NB4 (cell line): Measurements from ENCODE around the gene SEZ6.

ENCODE experiments used
- DNase-seq: peaks from one replicate; pipeline ENCODE4 v3.0.0; 2010; ENCODE audit warnings: low read depth
- H3K4me3 ChIP-seq: one replicate; pipeline ENCODE4 v1.5.1; 2011; ENCODE audit warnings: mild to moderate bottlenecking, low read depth, low read length, moderate library complexity
- CTCF ChIP-seq: IDR thresholded peaks from one replicate; pipeline ENCODE4 v1.5.1; 2012; ENCODE audit warnings: low read depth, low read length
- MYC ChIP-seq: IDR thresholded peaks from 2 replicates; pipeline ENCODE4 v1.6.1; 2011; ENCODE audit warnings: low read depth, low read length
- POLR2A ChIP-seq: IDR thresholded peaks from 2 replicates; pipeline ENCODE4 v1.6.1; 2011; ENCODE audit warnings: mild to moderate bottlenecking; ENCODE audit not compliant: insufficient read length; ENCODE audit errors: extremely low read depth
- TF ChIP-seq, protein P1 (sequence below): IDR thresholded peaks from 2 replicates; pipeline ENCODE4 v1.6.1; 2011; ENCODE audit warnings: low read depth, low read length

SEZ6 gene

DNA sequence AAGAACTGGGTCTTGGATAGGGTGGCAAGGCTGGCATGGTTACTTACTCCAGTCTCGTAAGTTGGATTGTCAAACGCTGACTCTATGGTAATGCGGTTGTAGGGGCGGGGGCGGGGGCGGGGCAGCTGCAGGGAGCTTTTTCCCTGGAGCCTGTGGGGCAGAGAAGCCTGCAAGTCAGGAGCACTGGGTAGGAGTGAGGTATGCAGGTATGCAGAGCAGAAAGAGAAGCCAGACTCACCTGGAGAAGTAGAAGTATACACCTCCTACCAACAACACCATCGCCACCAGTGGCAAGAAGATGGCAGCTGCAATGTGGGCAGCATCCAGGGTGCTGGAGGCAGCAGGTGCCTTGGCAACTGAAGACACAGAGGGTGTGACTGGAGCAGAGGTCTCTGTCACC, 49.7 kb downstream of the SEZ6 start:
- TF ChIP-seq POLR2A (no peak), CTCF (no peak), MYC (no peak)
- TF ChIP-seq, protein P1, sequence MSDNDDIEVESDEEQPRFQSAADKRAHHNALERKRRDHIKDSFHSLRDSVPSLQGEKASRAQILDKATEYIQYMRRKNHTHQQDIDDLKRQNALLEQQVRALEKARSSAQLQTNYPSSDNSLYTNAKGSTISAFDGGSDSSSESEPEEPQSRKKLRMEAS = no peak
- DNase-seq = no peak
- H3K4me3 ChIP-seq = no peak overlapping the region

- DNase-seq = no peak
- TF ChIP-seq, protein P1 = no peak
- TF ChIP-seq CTCF = no peak
- TF ChIP-seq POLR2A = no peak
- H3K4me3 ChIP-seq = no peak overlapping the region
These were observed 50.4 kb downstream of the SEZ6 start for GRCh38 chr17:28955408-28955807.

- no peak for DNase-seq
- TF ChIP-seq, protein P1 = no peak
- H3K4me3 ChIP-seq = no peak overlapping the region
These were observed 50.9 kb downstream of the SEZ6 start for GRCh38 chr17:28954886-28955285.

DNA sequence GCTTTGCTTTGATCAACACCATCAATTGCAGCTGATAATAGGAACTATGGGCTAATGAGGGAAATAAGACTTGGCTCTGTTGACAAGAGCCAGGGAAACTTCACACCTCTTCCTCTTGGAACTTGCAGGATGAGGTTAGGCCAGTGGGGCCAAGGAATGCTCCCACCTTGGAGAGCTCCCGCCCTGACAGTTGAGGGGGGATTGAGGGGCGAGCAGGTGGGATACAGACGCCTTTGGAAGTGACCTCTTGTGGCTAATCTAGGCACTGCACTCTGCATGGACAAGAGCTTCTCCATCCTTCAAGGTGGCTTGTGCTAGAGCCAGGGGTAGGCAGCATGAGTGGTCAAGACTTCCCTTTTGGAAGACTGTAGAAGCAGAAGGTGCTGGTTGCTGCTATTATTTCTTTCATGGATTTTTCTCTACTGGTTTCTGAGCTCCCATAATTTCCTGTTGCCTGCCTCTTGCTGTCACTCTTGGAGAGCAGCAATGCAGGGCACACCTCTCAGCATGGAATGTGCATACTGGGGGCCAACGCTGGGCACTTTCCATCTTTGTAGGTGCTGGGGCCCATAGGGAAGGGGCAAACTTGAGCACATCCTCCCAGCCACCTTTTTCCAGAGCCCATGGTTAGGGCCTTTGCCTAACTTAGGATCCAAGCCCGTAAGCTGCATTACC, 52.3 kb downstream of the SEZ6 start:
- H3K4me3 ChIP-seq = no peak overlapping the region
- peak; percentile 73 for DNase-seq
- TF ChIP-seq POLR2A (no peak), CTCF (peak; percentile 81), MYC (no peak)
- TF ChIP-seq, protein P1 = peak; percentile 17; the same call in 1 of the 2 replicates

DNA sequence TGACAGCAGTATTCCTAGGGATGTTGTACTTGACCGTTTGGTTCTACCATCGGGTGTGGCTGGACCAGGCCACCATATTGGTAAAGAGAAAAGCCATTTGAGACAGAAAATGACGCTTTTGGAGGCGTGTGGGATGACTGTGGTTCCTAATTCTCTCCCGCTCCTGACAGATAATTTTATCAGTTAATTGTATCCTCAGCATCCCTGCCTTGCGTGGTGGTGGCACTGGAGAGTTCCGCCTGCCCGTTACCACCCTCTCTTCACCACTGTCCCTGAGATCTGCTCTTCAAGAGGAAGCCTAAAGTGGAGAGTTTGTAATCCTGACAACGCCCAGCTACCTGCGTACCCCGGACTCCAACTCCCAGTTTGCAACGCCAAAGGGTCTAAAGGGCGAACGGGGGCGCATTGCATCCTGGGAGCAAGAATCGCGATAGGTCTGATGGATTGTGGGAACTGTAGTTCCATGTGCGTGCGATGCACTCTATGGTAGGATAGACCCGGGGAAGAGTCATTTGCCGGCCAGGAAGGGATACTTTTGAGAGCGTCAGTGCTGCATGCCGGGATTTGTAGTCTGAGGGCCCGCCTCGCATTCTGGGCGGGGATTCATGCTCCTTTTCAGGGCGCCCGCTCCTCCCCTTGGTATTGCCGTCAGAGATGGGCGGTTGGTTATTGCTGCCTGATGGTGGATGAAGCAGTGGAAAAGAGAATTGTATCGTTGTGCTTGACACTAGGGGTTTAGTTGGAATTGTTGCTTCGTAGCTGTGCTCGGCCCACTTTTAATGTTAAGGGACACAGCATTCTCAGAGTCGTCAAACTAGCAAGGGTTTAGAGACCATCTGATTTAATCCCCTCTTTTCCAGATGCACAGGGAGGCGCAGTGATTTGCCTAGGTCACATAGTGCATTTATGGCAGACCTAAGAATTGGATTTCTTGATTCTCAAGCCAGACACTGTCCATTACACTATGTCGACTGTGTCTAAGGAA, 53.5 kb downstream of the SEZ6 start:
- TF ChIP-seq MYC = peak; percentile 68
- TF ChIP-seq CTCF = no peak
- peak; percentile 44 for TF ChIP-seq POLR2A
- TF ChIP-seq, protein P1 = 0 out of 2 replicates have a peak, but pooled peaks have one; percentile 2
- H3K4me3 ChIP-seq = peak overlapping the region; percentile 87
- DNase-seq = peak; percentile 100

DNA sequence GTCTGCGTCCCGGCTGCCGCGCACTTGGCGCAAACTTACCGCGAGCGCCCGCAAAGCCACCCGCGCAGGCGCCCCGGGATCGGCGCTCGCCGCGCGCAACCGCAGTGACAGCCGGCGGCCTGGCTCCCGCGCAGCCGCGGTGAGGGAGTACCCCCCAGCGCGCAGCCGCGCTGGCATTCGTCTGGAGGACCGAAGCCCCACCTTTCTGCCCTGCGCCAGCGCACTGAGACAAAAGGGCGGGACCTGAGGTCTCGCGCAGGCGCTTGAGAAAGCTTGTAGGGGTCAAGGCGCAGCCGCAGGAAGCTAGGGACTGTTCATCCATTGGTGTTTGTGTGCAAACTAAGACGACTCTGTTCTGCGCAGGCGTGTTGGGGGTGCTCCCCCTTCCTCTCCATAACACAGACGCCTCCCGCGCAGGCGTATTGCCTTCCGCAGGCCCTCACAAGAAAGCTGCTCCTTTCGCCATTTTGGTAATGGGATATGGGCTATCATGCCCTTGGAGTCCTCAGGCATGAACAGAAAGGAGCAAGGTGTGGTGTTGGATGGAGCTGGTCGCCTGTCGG, 54.3 kb downstream of the SEZ6 start, which contains the start of gene PHF12:
TSS of gene PHF12 (minus strand) at position 91 of the 563 bp plus-strand sequence. CDS start 558 bp downstream, outside the sequence.
- TF ChIP-seq MYC = no peak; the same call in 1 of the 2 replicates
- TF ChIP-seq POLR2A = peak; percentile 51
- TF ChIP-seq, protein P1 = peak; percentile 5; the same call in 1 of the 2 replicates
- H3K4me3 ChIP-seq = peak within 1 kb of the TSS; percentile 91
- DNase-seq = peak; percentile 100
